Gastrocnemius medialis (tissue), 4 donors: ENCODE results near the gene PRKCZ. TPM values are rescaled to one million over a fixed set of nuclear protein-coding genes. Genes with fewer than 3 reads are reported as not detected.

Experiments used
- ATAC-seq, 2 donors: fragments of 150-250 bp; one replicate each; pipeline ENCODE4 v1.9.1; 2016
- DNase-seq, 2 donors: peaks; one replicate each; pipeline ENCODE4 v3.0.0-alpha.2; 2019
- H3K27ac ChIP-seq, 4 donors: fragments of 200-600 bp; sonication (generic); 1 replicate in 1 of 4; 2 replicates in 3 of 4; pipeline ENCODE4 v1.5.1; 2016 to 2018; ENCODE audit warnings: mild to moderate bottlenecking in 2 of 4, moderate library complexity in 1 of 4
- H3K27me3 ChIP-seq, 3 donors: fragments of 200-600 bp; sonication (generic) in 2 of 3; 1 replicate in 1 of 3; 2 replicates in 2 of 3; pipeline versions ENCODE4 v1.5.1 to v1.6.0; 2016 to 2019; ENCODE audit warnings: mild to moderate bottlenecking in 1 of 3, moderate library complexity in 1 of 3
- H3K36me3 ChIP-seq, 2 donors: fragments of 200-600 bp; sonication (generic) in 1 of 2; one replicate each; pipeline ENCODE4 v1.5.1; 2017 to 2018
- H3K4me1 ChIP-seq, 2 donors: fragments of 200-600 bp; sonication (generic) in 1 of 2; one replicate each; pipeline ENCODE4 v1.5.1; 2016 to 2017; ENCODE audit warnings: mild to moderate bottlenecking in 2 of 2
- H3K4me3 ChIP-seq, 4 donors: fragments of 200-600 bp; sonication (generic) in 3 of 4; 1 replicate in 1 of 4; 2 replicates in 3 of 4; pipeline ENCODE4 v1.5.1; 2016 to 2019; ENCODE audit warnings: mild to moderate bottlenecking in 2 of 4
- H3K9me3 ChIP-seq, 3 donors: fragments of 200-600 bp; sonication (generic) in 2 of 3; 1 replicate in 1 of 3; 2 replicates in 2 of 3; pipeline ENCODE4 v1.5.1; 2016 to 2019
- POLR2A ChIP-seq, 2 donors: fragments of 450-650 bp; IDR thresholded peaks; one replicate each; pipeline ENCODE4 v1.6.1; 2017; ENCODE audit warnings: antibody characterized with exemption in 2 of 2, mild to moderate bottlenecking in 2 of 2, moderate library complexity in 2 of 2
- in situ Hi-C, 4 donors: fragments of 200-750 bp; cut with MboI; loops; one replicate each; pipeline versions ENCODE4 v1.15.0 to v1.8.0; 2017; ENCODE audit warnings: low sequenced_read_pairs in 4 of 4
- intact Hi-C: fragments of 100-400 bp; cut with DNase I; formaldehyde crosslinking; loops from one replicate; pipeline ENCODE4 v1.15.1; 2023; ENCODE audit warnings: low total_unique reads
- total RNA-seq, 4 donors: library from RNA; depleted of rRNA; stranded (reverse); fragments of >200 nt; gene quantifications; one replicate each; pipeline versions ENCODE4 v1.1.0 to v1.2.3, GENCODE V29; 2016
- TF ChIP-seq, protein P1 (sequence below), 5 experiments: fragments of 450-650 bp in 3 of 5; fragments of 200-600 bp in 2 of 5; sonication (generic) in 2 of 5; IDR thresholded peaks in 4 of 5; conservative IDR thresholded peaks in 1 of 5; 1 replicate in 4 of 5; 2 replicates in 1 of 5; pipeline ENCODE4 v1.5.1; 2016 to 2019; ENCODE audit warnings: antibody characterized with exemption in 5 of 5, mild to moderate bottlenecking in 3 of 5, moderate library complexity in 3 of 5

Gene PRKCZ
- total RNA-seq, 4 donors from 2014 or later: 0.16 to 0.87 TPM; not detected in 2

DNA sequence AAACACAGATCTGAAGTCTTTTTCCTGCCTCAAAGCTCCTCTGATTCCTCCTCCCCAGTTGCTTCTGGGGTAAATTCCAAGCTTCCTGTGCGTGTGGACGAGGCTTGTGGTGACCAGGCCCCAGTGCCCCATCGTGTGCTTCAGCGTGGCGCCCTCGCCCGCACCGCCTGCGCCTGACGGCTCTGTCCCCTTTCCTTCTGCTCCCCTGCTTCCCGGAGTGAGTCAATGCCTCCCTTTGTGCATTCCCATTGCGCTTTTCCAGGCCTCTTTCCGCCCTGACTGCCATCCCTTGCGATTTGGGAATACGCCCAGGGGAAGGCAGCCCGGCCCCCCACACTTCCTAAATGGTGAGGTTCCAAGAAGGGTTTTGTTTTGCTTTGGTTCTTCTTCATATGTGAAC lies 108.1 kb downstream of the PRKCZ start:
- no peak for DNase-seq
- Histone ChIP-seq H3K4me1 (no peaks in the 10 kb centered on the region), H3K36me3 (no peaks in the 10 kb centered on the region), H3K4me3 (no peak overlapping the region), H3K27ac (no peak overlapping the region), H3K9me3 (no peaks in the 10 kb centered on the region), H3K27me3 (peaks cover 0 to 5% (median 0%) of the 10 kb centered on the region in 3 donors)
- no peak for ATAC-seq
- intact Hi-C loops: no loop called here
- TF ChIP-seq, protein P1, sequence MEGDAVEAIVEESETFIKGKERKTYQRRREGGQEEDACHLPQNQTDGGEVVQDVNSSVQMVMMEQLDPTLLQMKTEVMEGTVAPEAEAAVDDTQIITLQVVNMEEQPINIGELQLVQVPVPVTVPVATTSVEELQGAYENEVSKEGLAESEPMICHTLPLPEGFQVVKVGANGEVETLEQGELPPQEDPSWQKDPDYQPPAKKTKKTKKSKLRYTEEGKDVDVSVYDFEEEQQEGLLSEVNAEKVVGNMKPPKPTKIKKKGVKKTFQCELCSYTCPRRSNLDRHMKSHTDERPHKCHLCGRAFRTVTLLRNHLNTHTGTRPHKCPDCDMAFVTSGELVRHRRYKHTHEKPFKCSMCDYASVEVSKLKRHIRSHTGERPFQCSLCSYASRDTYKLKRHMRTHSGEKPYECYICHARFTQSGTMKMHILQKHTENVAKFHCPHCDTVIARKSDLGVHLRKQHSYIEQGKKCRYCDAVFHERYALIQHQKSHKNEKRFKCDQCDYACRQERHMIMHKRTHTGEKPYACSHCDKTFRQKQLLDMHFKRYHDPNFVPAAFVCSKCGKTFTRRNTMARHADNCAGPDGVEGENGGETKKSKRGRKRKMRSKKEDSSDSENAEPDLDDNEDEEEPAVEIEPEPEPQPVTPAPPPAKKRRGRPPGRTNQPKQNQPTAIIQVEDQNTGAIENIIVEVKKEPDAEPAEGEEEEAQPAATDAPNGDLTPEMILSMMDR (IDR thresholded peaks at IDR 0.05 in 4 of 5, conservative IDR thresholded peaks at IDR 0.05 in 1 of 5): no peak
- no peak for TF ChIP-seq POLR2A (IDR thresholded peaks at IDR 0.05)
- in situ Hi-C loops: no loop called here

DNA sequence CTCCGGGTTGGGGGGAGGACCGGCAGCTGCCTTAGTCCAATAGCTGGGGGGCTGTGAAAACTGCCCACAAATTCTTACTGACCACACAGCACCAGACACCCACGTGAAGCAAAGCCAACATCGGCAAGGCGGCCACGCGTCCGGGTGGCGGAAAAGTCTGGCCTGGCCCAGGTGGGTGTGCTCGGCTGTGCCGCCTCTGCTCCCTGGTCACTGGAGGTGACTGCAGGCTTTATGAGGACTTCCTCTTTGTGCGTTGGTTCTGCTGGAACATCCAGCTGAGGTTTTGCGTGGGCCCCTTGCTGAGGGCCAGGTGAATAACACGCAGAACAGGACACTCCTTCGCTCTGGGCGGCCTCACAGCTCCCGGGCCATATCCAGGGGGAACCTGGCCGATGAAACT lies 108.9 kb downstream of the PRKCZ start:
- no peak overlapping the region for H3K27ac ChIP-seq
- intact Hi-C loops (no loop called here), in situ Hi-C loops (no loop called here)
- ATAC-seq: no peak
- no peaks in the 10 kb centered on the region for H3K4me1 ChIP-seq
- TF ChIP-seq, protein P1 (IDR thresholded peaks at IDR 0.05 in 4 of 5, conservative IDR thresholded peaks at IDR 0.05 in 1 of 5): no peak
- TF ChIP-seq POLR2A (IDR thresholded peaks at IDR 0.05): no peak
- no peak for DNase-seq
- H3K9me3 ChIP-seq: no peaks in the 10 kb centered on the region
- H3K27me3 ChIP-seq: peaks cover 0 to 5% (median 0%) of the 10 kb centered on the region in 3 donors
- H3K36me3 ChIP-seq: no peaks in the 10 kb centered on the region
- no peak overlapping the region for H3K4me3 ChIP-seq

DNA sequence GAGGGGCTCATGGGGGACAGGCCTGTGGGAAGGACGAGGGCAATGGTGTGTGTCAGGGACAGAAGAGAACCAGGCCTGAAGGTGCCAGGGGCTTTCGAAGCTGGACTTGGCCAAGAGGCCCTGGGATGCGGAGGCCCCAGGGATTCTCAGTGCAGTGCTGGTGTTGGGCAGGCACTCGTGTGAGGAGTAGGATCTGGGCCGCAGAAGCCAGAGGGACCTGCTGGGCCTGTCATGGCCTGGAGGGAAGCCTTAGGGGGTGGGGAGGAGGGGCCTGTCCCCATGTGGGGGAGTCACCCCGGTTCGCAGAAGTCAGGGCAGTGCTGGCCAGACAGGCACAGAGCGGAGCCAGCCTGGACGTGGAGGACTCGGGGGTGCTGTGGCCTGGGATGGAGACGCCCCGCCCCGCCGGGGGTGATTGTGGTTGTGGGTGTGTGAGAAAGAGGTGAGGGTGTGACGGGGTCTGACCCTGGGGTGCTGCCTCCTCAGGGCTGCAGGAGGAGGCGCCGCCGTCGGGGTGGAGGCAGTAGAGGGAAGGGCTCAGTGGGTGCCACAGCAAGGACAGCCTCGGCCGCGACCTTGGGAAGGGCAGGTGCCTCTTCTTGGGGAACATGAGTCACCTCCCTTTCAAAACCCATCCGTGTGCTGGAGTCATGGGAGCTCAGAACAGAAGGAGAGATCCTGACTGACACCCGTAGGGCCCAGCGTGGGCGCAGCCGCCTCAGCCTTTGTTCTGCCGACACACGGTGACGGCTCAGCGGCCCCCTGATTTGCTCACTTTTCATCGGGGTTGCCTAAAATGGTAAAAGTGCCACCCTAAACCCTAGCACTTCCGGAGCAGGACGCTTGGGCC lies 110.5 kb downstream of the PRKCZ start:
- H3K36me3 ChIP-seq: no peaks in the 10 kb centered on the region
- DNase-seq (no peak), ATAC-seq (no peak)
- peaks cover 0 to 5% (median 0%) of the 10 kb centered on the region in 3 donors for H3K27me3 ChIP-seq
- H3K4me3 ChIP-seq: no peak overlapping the region
- in situ Hi-C loops: no loop called here
- TF ChIP-seq, protein P1 (IDR thresholded peaks at IDR 0.05 in 4 of 5, conservative IDR thresholded peaks at IDR 0.05 in 1 of 5): no peak
- TF ChIP-seq POLR2A (IDR thresholded peaks at IDR 0.05): no peak
- no peaks in the 10 kb centered on the region for H3K9me3 ChIP-seq
- intact Hi-C loops: no loop called here
- H3K4me1 ChIP-seq: no peaks in the 10 kb centered on the region
- no peak overlapping the region for H3K27ac ChIP-seq

DNA sequence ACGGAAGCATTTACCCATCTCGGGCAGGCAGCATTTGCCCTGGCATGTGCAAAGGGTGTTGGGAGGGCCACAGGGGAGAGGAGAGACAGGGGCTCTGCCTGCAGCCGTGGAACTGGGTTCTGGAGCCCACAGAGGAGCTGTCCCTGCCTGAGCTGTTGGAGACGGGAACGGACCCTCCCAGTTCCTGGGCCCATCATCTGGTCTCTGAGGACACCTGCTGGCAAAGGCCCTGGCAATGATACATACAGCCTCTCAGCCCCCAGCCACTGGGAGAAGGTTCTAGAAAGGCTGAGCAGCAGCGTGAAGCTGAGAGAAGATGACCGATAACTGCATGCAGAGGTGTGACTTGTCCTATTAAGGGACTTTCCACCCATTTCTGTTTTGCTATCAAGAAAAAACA lies 113.0 kb downstream of the PRKCZ start:
- no peak for DNase-seq
- ATAC-seq: no peak
- Histone ChIP-seq H3K27me3 (peaks cover 0 to 10% (median 5%) of the 10 kb centered on the region in 3 donors), H3K4me1 (no peaks in the 10 kb centered on the region), H3K9me3 (no peaks in the 10 kb centered on the region), H3K27ac (no peak overlapping the region), H3K4me3 (no peak overlapping the region), H3K36me3 (no peaks in the 10 kb centered on the region)
- in situ Hi-C loops (no loop called here), intact Hi-C loops (no loop called here)
- TF ChIP-seq POLR2A (IDR thresholded peaks at IDR 0.05): no peak
- TF ChIP-seq, protein P1 (IDR thresholded peaks at IDR 0.05 in 4 of 5, conservative IDR thresholded peaks at IDR 0.05 in 1 of 5): no peak
